K562 (cell line): ENCODE results near the gene NR1D2. TPM values are rescaled to one million over a fixed set of nuclear protein-coding genes. Genes with fewer than 3 reads are reported as not detected.
A peak's percentile ranks its signal among the peaks of the same experiment; 100 is the strongest.

Source experiments
- ATAC-seq: fragments of 200-7000 bp; cut with Tn5 transposase; 3 replicates; pipeline ENCODE4 v1.9.1; 2020; ENCODE audit warnings: moderate library complexity
- BruUV-seq: library from RNA; stranded (reverse); fragments of 400-500 nt; replicated peaks from 2 replicates; lab custom pipeline; 2021; lab: Mats Ljungman, UMichigan
- CTCF ChIA-PET: fragments of 300-600 bp; formaldehyde crosslinking; extraction: SDS; loops from one replicate; lab custom pipeline; 2021; ENCODE audit warnings: low intra/inter-chr PET ratio; lab: Yijun Ruan, JAX
- POLR2A ChIA-PET: fragments of 300-600, 350-650 bp; sonication (Branson Sonifier 250); formaldehyde crosslinking; extraction: SDS; loops from one replicate; lab custom pipeline; 2021; ENCODE audit warnings: antibody characterized with exemption, inconsistent platforms; lab: Yijun Ruan, JAX
- DNase-seq, 4 experiments: peaks; one replicate each; pipeline versions ENCODE4 v3.0.0 to v3.0.0-alpha.2; 2011 to 2018; ENCODE audit warnings: low spot score in 3 of 4, mixed read lengths in 3 of 4; ENCODE audit errors: extremely low read depth in 1 of 4
- FAIRE-seq: peaks from 2 replicates; lab custom pipeline; 2011; peaks lifted over from hg19 to GRCh38; lab: Jason Lieb, UNC
- H2AFZ ChIP-seq: 2 replicates; pipeline ENCODE4 v1.6.0; 2011; ENCODE audit warnings: low read depth, low read length, control low read depth, inconsistent platforms
- H3K27ac ChIP-seq: fragments of 200-600 bp; 3 replicates; pipeline ENCODE4 v1.8.0; 2011; ENCODE audit warnings: low read depth, mild to moderate bottlenecking, control low read depth, inconsistent platforms, low read length, moderate library complexity, mixed read lengths; ENCODE audit errors: extremely low read depth
- H3K27me3 ChIP-seq, 2 experiments: fragments of 300-600 bp in 1 of 2; 2 replicates in 1 of 2; 3 replicates in 1 of 2; pipeline versions ENCODE4 v1.6.0 to v1.8.0; 2011; ENCODE audit warnings: inconsistent platforms in 2 of 2, low read length in 2 of 2, mild to moderate bottlenecking in 1 of 2, mixed read lengths in 1 of 2, moderate library complexity in 1 of 2; ENCODE audit not compliant: control insufficient read depth in 2 of 2, insufficient read depth in 2 of 2
- H3K36me3 ChIP-seq: fragments of 300-600 bp; 3 replicates; pipeline ENCODE4 v1.8.0; 2011; ENCODE audit warnings: mild to moderate bottlenecking, low read length, inconsistent platforms; ENCODE audit not compliant: control insufficient read depth, insufficient read depth
- H3K4me1 ChIP-seq, 2 experiments: fragments of 200-600 bp in 1 of 2; replicated peaks in 1 of 2; 2 replicates in 1 of 2; 3 replicates in 1 of 2; pipeline versions ENCODE4 v1.5.1 to v1.8.0; 2011; ENCODE audit warnings: inconsistent platforms in 2 of 2, low read length in 2 of 2, mild to moderate bottlenecking in 1 of 2, mixed read lengths in 1 of 2, moderate library complexity in 1 of 2; ENCODE audit not compliant: control insufficient read depth in 2 of 2, insufficient read depth in 2 of 2
- H3K4me2 ChIP-seq: 2 replicates; pipeline ENCODE4 v1.6.1; 2011; ENCODE audit warnings: low read length, control low read depth, inconsistent platforms, mixed read lengths; ENCODE audit not compliant: insufficient read depth
- H3K4me3 ChIP-seq: fragments of 200-600 bp; sonication (generic), shearing (Covaris generic); 2 replicates; pipeline ENCODE4 v1.5.1; 2016; ENCODE audit warnings: control low read depth, inconsistent platforms
- H3K79me2 ChIP-seq: fragments of 200-600 bp; 3 replicates; pipeline ENCODE4 v1.8.0; 2011; ENCODE audit warnings: low read length, inconsistent platforms; ENCODE audit not compliant: control insufficient read depth, insufficient read depth
- H3K9ac ChIP-seq, 2 experiments: 2 replicates each; pipeline versions ENCODE4 v1.6.0 to v1.6.1; 2011; ENCODE audit warnings: low read depth in 2 of 2, low read length in 2 of 2, control low read depth in 1 of 2, inconsistent platforms in 1 of 2, mild to moderate bottlenecking in 1 of 2, mixed read lengths in 1 of 2; ENCODE audit not compliant: insufficient read depth in 1 of 2
- H3K9me1 ChIP-seq: one replicate; pipeline ENCODE4 v1.6.0; 2011; ENCODE audit warnings: inconsistent platforms, mild to moderate bottlenecking, low read length, moderate library complexity; ENCODE audit not compliant: control insufficient read depth, insufficient read depth
- H3K9me3 ChIP-seq: replicated peaks from 2 replicates; pipeline ENCODE4 v1.5.1; 2011; ENCODE audit warnings: low read depth, low read length, inconsistent platforms; ENCODE audit not compliant: control insufficient read depth, insufficient read depth
- H4K20me1 ChIP-seq: replicated peaks from 2 replicates; pipeline ENCODE4 v1.6.1; 2011; ENCODE audit warnings: low read length, inconsistent platforms, mixed read lengths; ENCODE audit not compliant: control insufficient read depth, insufficient read depth
- RFX1 ChIP-seq: fragments of 450-650 bp; IDR thresholded peaks from 2 replicates; pipeline ENCODE4 v1.6.1; 2016; ENCODE audit warnings: mild to moderate bottlenecking, moderate library complexity
- WGBS: fragments of 100-300 bp; shearing (Covaris generic); methylation state at CpG from one replicate; pipeline ENCODE4 v1.1.6; 2016; ENCODE audit warnings: low coverage, mixed read lengths; ENCODE audit not compliant: insufficient coverage; ENCODE audit errors: missing lambda C conversion rate; 5-methylcytosine and 5-hydroxymethylcytosine counted together
- in situ Hi-C: fragments of 300-500 bp; cut with MboI; formaldehyde crosslinking; loops from 4 replicates; pipeline ENCODE4 v1.15.0; 2018; ENCODE audit warnings: inconsistent platforms, mixed read lengths
- intact Hi-C: fragments of 100-400 bp; cut with micrococcal nuclease; formaldehyde crosslinking; loops from 2 replicates; pipeline ENCODE4 v1.14.2; 2022
- polyA plus RNA-seq, 8 experiments: library from polyadenylated mRNA; depleted of rRNA in 4 of 8; stranded (reverse) in 5 of 8; unstranded in 3 of 8; fragments of >200 nt; fragmentation: Nextera tagmentation in 2 of 8; fragmentation: Illumina TruSeq in 1 of 8; extraction: Ambion mirVana in 2 of 8; extraction: Trizol in 1 of 8; gene quantifications; 2 replicates each; pipeline versions ENCODE4 v1.2.1 to v1.2.3, GENCODE V29; 2011 to 2014; ENCODE audit warnings: inconsistent platforms in 1 of 8, missing spikeins in 1 of 8
- total RNA-seq, 7 experiments: library from RNA; depleted of rRNA in 6 of 7; stranded (reverse); fragments of >200 nt in 6 of 7; fragmentation: Illumina TruSeq in 2 of 7; extraction: Trizol in 2 of 7; gene quantifications; 2 replicates each; pipeline versions ENCODE4 v1.2.1 to v1.2.3, GENCODE V29; 2011 to 2021; ENCODE audit warnings: low replicate concordance in 1 of 7
- TF ChIP-seq, protein P1 (sequence below): fragments of 450-650 bp; IDR thresholded peaks from 2 replicates; pipeline ENCODE4 v1.6.1; 2016; ENCODE audit warnings: low read depth, mild to moderate bottlenecking, moderate library complexity

The NR1D2 gene
- total and polyA plus RNA-seq, 9 of the 15 experiments (the other 6 are each of a cell fraction or from before 2014, with no cell fraction given): 1.2 to 5.5 (median 2.9) TPM

DNA sequence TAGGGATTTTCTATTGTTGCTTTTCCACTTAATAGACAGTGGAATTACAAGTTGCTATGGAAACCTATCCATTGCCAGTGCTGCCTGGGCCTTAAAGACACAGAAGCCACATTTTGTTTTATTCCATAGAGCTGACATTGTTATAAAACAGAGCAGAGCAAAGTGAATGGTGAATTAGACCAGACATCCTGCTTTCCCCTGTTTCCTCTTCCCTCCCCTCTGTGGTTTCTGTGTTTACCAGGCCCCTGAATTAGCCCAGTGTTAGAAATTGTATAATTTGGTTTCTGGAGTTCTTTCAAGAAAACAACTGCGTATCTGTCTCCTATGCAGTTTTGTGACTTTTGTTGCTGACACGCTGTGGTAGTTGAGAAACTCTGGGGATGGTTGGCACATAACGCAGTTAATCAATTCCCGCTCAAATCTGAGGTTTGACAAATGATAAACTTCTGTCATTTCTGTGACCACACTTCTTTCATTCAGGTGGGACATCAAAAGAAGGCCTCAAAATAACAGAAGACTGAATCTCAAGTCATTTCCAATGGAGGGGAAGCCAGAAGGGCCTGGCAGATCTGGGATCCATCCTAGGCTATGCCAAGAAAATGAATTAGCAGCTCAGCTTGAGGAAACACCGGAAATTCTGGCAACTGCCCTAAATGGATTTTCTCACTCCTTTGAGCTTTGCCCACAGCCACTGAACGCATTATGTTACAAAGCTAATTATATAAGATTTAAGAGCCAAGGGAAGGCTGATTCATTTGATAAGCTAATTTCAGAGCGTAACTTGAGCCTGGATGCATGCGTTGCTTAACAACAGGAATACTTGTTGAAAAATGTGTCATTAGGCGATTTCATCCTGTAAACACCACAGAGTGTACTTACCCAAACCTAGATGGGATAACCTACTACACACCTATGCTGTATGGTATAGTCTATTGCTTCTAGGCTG lies 46.9 kb downstream of the NR1D2 start:
- H4K20me1 ChIP-seq: no peaks in the 10 kb centered on the region
- H3K79me2 ChIP-seq: no peaks in the 10 kb centered on the region
- ATAC-seq: no peak
- H3K9me1 ChIP-seq: no peaks in the 10 kb centered on the region
- no peak overlapping the region for H2AFZ ChIP-seq
- no peaks in the 10 kb centered on the region for H3K4me1 ChIP-seq
- H3K27me3 ChIP-seq: peaks cover 8 to 41% of the 10 kb centered on the region in 2 experiments; a peak in 4 of 5 replicates
- POLR2A ChIA-PET: interaction anchor here (1.6 kb wide), 1 partner anchor 696 kb away, joined by 4 read pairs; no protein-coding TSS in a partner anchor
- H3K9me3 ChIP-seq: no peaks in the 10 kb centered on the region
- BruUV-seq: no TSS peak
- 8% methylated on average over 9 of the region's 9 CpGs for WGBS
- no peaks in the 10 kb centered on the region for H3K36me3 ChIP-seq
- peak; percentile 63 for FAIRE-seq
- no peak overlapping the region for H3K4me3 ChIP-seq
- H3K4me2 ChIP-seq: no peak overlapping the region
- DNase-seq: no peak
- no peak overlapping the region for H3K27ac ChIP-seq
- TF ChIP-seq RFX1: peak; percentile 42; the same call in 1 of the 2 replicates
- TF ChIP-seq, protein P1, sequence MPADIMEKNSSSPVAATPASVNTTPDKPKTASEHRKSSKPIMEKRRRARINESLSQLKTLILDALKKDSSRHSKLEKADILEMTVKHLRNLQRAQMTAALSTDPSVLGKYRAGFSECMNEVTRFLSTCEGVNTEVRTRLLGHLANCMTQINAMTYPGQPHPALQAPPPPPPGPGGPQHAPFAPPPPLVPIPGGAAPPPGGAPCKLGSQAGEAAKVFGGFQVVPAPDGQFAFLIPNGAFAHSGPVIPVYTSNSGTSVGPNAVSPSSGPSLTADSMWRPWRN: no peak
- TF ChIP-seq, all 486 proteins: peak for 1
- intact Hi-C loops (loop anchor here (10.0 kb wide), 1 partner anchor 503 kb away; the partner anchor contains the start of gene THRB), in situ Hi-C loops (loop anchor here (10.0 kb wide), 1 partner anchor 253 kb away; no protein-coding TSS in a partner anchor)
- CTCF ChIA-PET: no interaction called here
- no peak overlapping the region for H3K9ac ChIP-seq
